CD4-positive, alpha-beta T cell treated with Interleukin-17A for 4 hours (primary cell): ENCODE measurements around the gene RPS14.
"Not testable (repeated sequence)": the region's sequence is repeated elsewhere in the genome, so short reads cannot be mapped to it uniquely, and the experiment has no call there.

Experiments
- DNase-seq: peaks from one replicate; pipeline ENCODE4 v3.0.0-alpha.2; 2020; ENCODE audit warnings: mixed read lengths

RPS14 gene

GRCh38 chr5:150476568-150476967, 27.0 kb upstream of the RPS14 start:
- DNase-seq = not testable (repeated sequence)

GRCh38 chr5:150473673-150474358, 24.3 kb upstream of the RPS14 start:
- DNase-seq = no peak

GRCh38 chr5:150469718-150470469, 20.4 kb upstream of the RPS14 start:
- DNase-seq = no peak

GRCh38 chr5:150468206-150468605, 18.7 kb upstream of the RPS14 start:
- DNase-seq = no peak

- DNase-seq = no peak
These were observed 16.4 kb upstream of the RPS14 start for GRCh38 chr5:150465927-150466326.

GRCh38 chr5:150464554-150465012, 15.0 kb upstream of the RPS14 start:
- DNase-seq = no peak

GRCh38 chr5:150461231-150461630, 11.7 kb upstream of the RPS14 start:
- DNase-seq = peak; percentile 52

GRCh38 chr5:150460781-150461180, 11.2 kb upstream of the RPS14 start:
- no peak for DNase-seq

GRCh38 chr5:150458802-150459557, 9.4 kb upstream of the RPS14 start:
- DNase-seq = peak; percentile 90

GRCh38 chr5:150457562-150458240, 8.2 kb upstream of the RPS14 start:
- no peak for DNase-seq

- peak; percentile 45 for DNase-seq
These were observed 7.6 kb upstream of the RPS14 start for GRCh38 chr5:150457121-150457520.

GRCh38 chr5:150454492-150455229, 5.1 kb upstream of the RPS14 start:
- DNase-seq = no peak

- not testable (repeated sequence) for DNase-seq
These were observed 4.5 kb upstream of the RPS14 start for GRCh38 chr5:150454027-150454426.

- DNase-seq = no peak
These were observed 3.4 kb upstream of the RPS14 start for GRCh38 chr5:150452914-150453313.

GRCh38 chr5:150451594-150451993, 2.1 kb upstream of the RPS14 start:
- DNase-seq = no peak

- peak; percentile 15 for DNase-seq
These were observed 505 bp downstream of the RPS14 start for GRCh38 chr5:150448952-150449516.

GRCh38 chr5:150448334-150448733, 1.2 kb downstream of the RPS14 start:
- no peak for DNase-seq

- DNase-seq = no peak
These were observed 2.4 kb downstream of the RPS14 start for GRCh38 chr5:150447188-150447587.

- DNase-seq = no peak
These were observed 3.0 kb downstream of the RPS14 start for GRCh38 chr5:150446583-150446982.

GRCh38 chr5:150446088-150446487, 3.5 kb downstream of the RPS14 start:
- DNase-seq = no peak

GRCh38 chr5:150444770-150445169, 4.8 kb downstream of the RPS14 start:
- no peak for DNase-seq
